Measurements from ENCODE around the gene PSMB9. TPM values are rescaled to one million over a fixed set of nuclear protein-coding genes. Genes with fewer than 3 reads are reported as not detected.

Gene PSMB9
- total and polyA plus RNA-seq, 2 of the 4 experiments (the other 2 are of a cell fraction): 9.0 to 12.8 TPM

GRCh38 chr6:32832535-32832934, 21.5 kb upstream of the PSMB9 start:
- H3K27me3 ChIP-seq (ENCODE audit: control insufficient read depth, insufficient read depth, low read length): no peaks in the 10 kb centered on the region
- no peak overlapping the region for H3K9ac ChIP-seq (ENCODE audit: low read depth, low read length)
- H2BK20ac ChIP-seq (ENCODE audit: low read depth, low read length): no peak overlapping the region
- H3K36me3 ChIP-seq (ENCODE audit: control insufficient read depth, insufficient read depth, low read length): peaks cover 31% of the 10 kb centered on the region
- H3K18ac ChIP-seq (ENCODE audit: low read depth, low read length): no peak overlapping the region
- no peak overlapping the region for H3K4me3 ChIP-seq (ENCODE audit: insufficient read depth, low read depth, low read length)
- POLR2A ChIA-PET (ENCODE audit: unreplicated experiment): no interaction called here
- no peak overlapping the region for H3K56ac ChIP-seq (ENCODE audit: extremely low read depth, insufficient read depth, low read length)
- no peaks in the 10 kb centered on the region for H4K20me1 ChIP-seq (ENCODE audit: insufficient read depth, low read length)
- TF ChIP-seq CEBPB (IDR thresholded peaks at IDR 0.05; ENCODE audit: low read depth, low read length) (no peak), CTCF (conservative IDR thresholded peaks at IDR 0.05; ENCODE audit: low read depth, low read length) (no peak), RFX5 (IDR thresholded peaks at IDR 0.05; ENCODE audit: low read depth, low read length) (no peak), NFE2L2 (IDR thresholded peaks at IDR 0.05; ENCODE audit: low read depth, low read length) (no peak), MAFK (IDR thresholded peaks at IDR 0.05; ENCODE audit: low read depth, low read length) (no peak), CHD1 (IDR thresholded peaks at IDR 0.05; ENCODE audit: low read depth, low read length) (no peak), FOS (IDR thresholded peaks at IDR 0.05; ENCODE audit: low read depth, low read length) (no peak), POLR2A (IDR thresholded peaks at IDR 0.05; ENCODE audit: low read depth, low read length) (no peak), RAD21 (IDR thresholded peaks at IDR 0.05; ENCODE audit: low read length) (no peak), SMC3 (IDR thresholded peaks at IDR 0.05; ENCODE audit: low read depth, low read length) (no peak), RCOR1 (IDR thresholded peaks at IDR 0.05; ENCODE audit: insufficient replicate concordance, low read length) (no peak), MAZ (IDR thresholded peaks at IDR 0.05; ENCODE audit: borderline replicate concordance, low read depth, low read length) (no peak), MXI1 (IDR thresholded peaks at IDR 0.05; ENCODE audit: borderline replicate concordance, low read depth, low read length) (no peak), BHLHE40 (IDR thresholded peaks at IDR 0.05; ENCODE audit: low read depth, low read length) (no peak), ELK1 (IDR thresholded peaks at IDR 0.05; ENCODE audit: borderline replicate concordance, low read depth, low read length) (no peak), USF2 (IDR thresholded peaks at IDR 0.05; ENCODE audit: low read depth, low read length) (no peak)
- H4K8ac ChIP-seq (ENCODE audit: low read depth in 2 of 2, low read length in 2 of 2): no peak overlapping the region
- BruUV-seq (replicated peaks): no TSS peak
- CTCF ChIA-PET: interaction anchor here (0.7 kb wide), 1 partner anchor 702 kb away, joined by 3 read pairs; the partner anchor contains the start of gene FKBPL
- no peak overlapping the region for H3K14ac ChIP-seq (replicated peaks; ENCODE audit: low read depth, low read length)
- no peak overlapping the region for H2AFZ ChIP-seq (replicated peaks; ENCODE audit: low read length, poor library complexity)
- no peak overlapping the region for H3K23ac ChIP-seq (ENCODE audit: low read depth, low read length)
- H4K5ac ChIP-seq (ENCODE audit: low read depth, low read length): no peak overlapping the region
- H2BK120ac ChIP-seq (ENCODE audit: low read depth, low read length): no peak overlapping the region
- H4K91ac ChIP-seq (ENCODE audit: insufficient read depth, low read depth, low read length): no peak overlapping the region
- no peak overlapping the region for H3K27ac ChIP-seq (ENCODE audit: insufficient read depth, low read length)
- no peak overlapping the region for H2BK5ac ChIP-seq (ENCODE audit: low read depth, low read length, poor library complexity, severe bottlenecking)
- DNase-seq (no peak), ATAC-seq (ENCODE audit: low read depth) (no peak)
- no peak overlapping the region for H3K4ac ChIP-seq (ENCODE audit: low read depth, low read length)
- intact Hi-C loops (cut with micrococcal nuclease): no loop called here
- H3K79me1 ChIP-seq (ENCODE audit: low read depth in 1 of 2, low read length in 2 of 2): peaks cover 2 to 9% of the 10 kb centered on the region in 2 experiments; a peak in 2 of 4 replicates
- H2AK9ac ChIP-seq (replicated peaks; ENCODE audit: low read depth, low read length, poor library complexity): no peak overlapping the region
- H3K4me1 ChIP-seq (ENCODE audit: control insufficient read depth, insufficient read depth, low read length): peaks cover 2% of the 10 kb centered on the region; the same call in 1 of the 2 replicates
- H2BK15ac ChIP-seq (ENCODE audit: low read depth, low read length): no peak overlapping the region
- WGBS, 2 experiments (ENCODE audit: extremely low coverage in 2 of 2, insufficient read length in 1 of 2): 72% methylated on average over 10 of the region's 13 CpGs; no CpG with 5 or more reads in 1 of the 2 experiments
- H2AK5ac ChIP-seq (ENCODE audit: low read depth, low read length): no peak overlapping the region
- in situ Hi-C loops (cut with MboI; ENCODE audit: low sequenced_read_pairs): no loop called here
- no peaks in the 10 kb centered on the region for H3K9me1 ChIP-seq (ENCODE audit: insufficient read depth, low read length)
- dilution Hi-C loops (cut with HindIII; ENCODE audit: low sequenced_read_pairs, unreplicated experiment): no loop called here
- H3K4me2 ChIP-seq (ENCODE audit: low read depth, low read length): no peak overlapping the region
- H3K9me3 ChIP-seq (ENCODE audit: control insufficient read depth, insufficient read depth, low read length): no peaks in the 10 kb centered on the region

Data from IMR-90 (cell line).